Parathyroid adenoma (tissue), 2 donors: ENCODE data around the gene NF1.

Experiments used
- H2AFZ ChIP-seq: fragments of 300-600 bp; sonication (generic); one replicate; pipeline ENCODE4 v1.7.0; 2017; ENCODE audit warnings: antibody characterized with exemption, mild to moderate bottlenecking
- H3K27ac ChIP-seq: fragments of 300-600 bp; sonication (generic); one replicate; pipeline ENCODE4 v1.7.0; 2017
- H3K27me3 ChIP-seq: fragments of 300-600 bp; sonication (generic); one replicate; pipeline ENCODE4 v1.7.0; 2017; ENCODE audit warnings: low read length; ENCODE audit not compliant: control insufficient read depth, insufficient read depth
- H3K36me3 ChIP-seq: fragments of 300-600 bp; sonication (generic); one replicate; pipeline ENCODE4 v1.7.0; 2017; ENCODE audit warnings: low read length; ENCODE audit not compliant: control insufficient read depth, insufficient read depth
- H3K4me1 ChIP-seq: fragments of 300-600 bp; sonication (generic); one replicate; pipeline ENCODE4 v1.7.0; 2017; ENCODE audit warnings: control low read depth
- H3K4me2 ChIP-seq: fragments of 300-600 bp; sonication (generic); one replicate; pipeline ENCODE4 v1.7.0; 2017; ENCODE audit warnings: low read length
- H3K4me3 ChIP-seq: fragments of 300-600 bp; sonication (generic); one replicate; pipeline ENCODE4 v1.7.0; 2017; ENCODE audit warnings: low read depth, low read length
- H3K79me2 ChIP-seq: fragments of 300-600 bp; sonication (generic); one replicate; pipeline ENCODE4 v1.7.0; 2017; ENCODE audit warnings: control low read depth
- H3K9ac ChIP-seq: fragments of 300-600 bp; sonication (generic); one replicate; pipeline ENCODE4 v1.7.0; 2017; ENCODE audit warnings: mild to moderate bottlenecking
- H3K9me3 ChIP-seq: fragments of 300-600 bp; sonication (generic); one replicate; pipeline ENCODE4 v1.7.0; 2017; ENCODE audit warnings: low read length; ENCODE audit not compliant: control insufficient read depth
- TF ChIP-seq, protein P1 (sequence below): fragments of 300-600 bp; sonication (generic); IDR thresholded peaks from one replicate; pipeline ENCODE4 v1.7.0; 2017; ENCODE audit warnings: antibody characterized with exemption, mild to moderate bottlenecking
- donor health status: primary hyperparathyroidism.

NF1 gene

DNA sequence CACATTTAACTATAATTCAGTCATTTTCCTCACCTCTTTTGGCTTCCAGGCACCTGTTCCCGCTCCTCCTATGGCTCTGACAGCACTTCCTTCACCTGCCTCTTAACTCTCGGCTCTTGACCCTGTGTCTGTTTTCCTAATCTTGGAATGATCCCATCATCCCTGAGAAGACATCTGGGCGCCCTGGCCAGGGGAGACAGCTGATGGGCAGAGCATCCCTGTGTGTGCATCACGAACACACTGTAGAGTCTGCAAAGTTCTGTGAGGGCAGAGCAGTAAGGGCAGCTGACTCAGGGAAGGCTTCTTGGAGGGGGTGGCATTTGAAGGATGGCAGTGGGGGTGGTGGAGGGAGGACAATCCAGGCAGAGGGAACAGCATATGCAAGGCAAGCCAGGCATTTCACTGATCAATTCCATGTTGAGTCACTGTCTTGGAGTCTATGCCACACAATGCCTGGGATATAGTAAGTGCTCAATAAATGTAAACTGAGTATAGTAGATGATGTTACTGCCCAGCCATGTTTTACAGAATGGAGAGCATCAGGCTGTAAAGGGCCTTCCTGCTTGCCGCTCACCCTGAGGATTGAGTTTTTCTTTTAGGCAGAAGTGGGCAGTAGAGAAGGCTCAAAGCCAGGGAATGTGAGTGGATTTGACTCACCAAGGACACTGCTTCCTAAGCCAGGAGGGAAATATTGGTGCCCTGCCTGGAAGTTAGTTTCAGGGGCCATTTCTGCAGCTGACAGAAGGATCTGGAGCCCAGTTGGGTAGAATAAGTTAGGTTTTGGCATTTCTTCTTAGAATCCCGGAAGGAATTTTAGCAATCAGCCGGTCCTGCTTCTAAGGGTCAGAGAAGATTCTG, 290.9 kb downstream of the NF1 start:
- TF ChIP-seq, protein P1, sequence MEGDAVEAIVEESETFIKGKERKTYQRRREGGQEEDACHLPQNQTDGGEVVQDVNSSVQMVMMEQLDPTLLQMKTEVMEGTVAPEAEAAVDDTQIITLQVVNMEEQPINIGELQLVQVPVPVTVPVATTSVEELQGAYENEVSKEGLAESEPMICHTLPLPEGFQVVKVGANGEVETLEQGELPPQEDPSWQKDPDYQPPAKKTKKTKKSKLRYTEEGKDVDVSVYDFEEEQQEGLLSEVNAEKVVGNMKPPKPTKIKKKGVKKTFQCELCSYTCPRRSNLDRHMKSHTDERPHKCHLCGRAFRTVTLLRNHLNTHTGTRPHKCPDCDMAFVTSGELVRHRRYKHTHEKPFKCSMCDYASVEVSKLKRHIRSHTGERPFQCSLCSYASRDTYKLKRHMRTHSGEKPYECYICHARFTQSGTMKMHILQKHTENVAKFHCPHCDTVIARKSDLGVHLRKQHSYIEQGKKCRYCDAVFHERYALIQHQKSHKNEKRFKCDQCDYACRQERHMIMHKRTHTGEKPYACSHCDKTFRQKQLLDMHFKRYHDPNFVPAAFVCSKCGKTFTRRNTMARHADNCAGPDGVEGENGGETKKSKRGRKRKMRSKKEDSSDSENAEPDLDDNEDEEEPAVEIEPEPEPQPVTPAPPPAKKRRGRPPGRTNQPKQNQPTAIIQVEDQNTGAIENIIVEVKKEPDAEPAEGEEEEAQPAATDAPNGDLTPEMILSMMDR = no peak
- no peak overlapping the region for H2AFZ ChIP-seq
- no peak overlapping the region for H3K27ac ChIP-seq
- H3K27me3 ChIP-seq = no peaks in the 10 kb centered on the region
- no peak overlapping the region for H3K9ac ChIP-seq
- no peaks in the 10 kb centered on the region for H3K4me1 ChIP-seq
- H3K79me2 ChIP-seq = no peaks in the 10 kb centered on the region
- no peaks in the 10 kb centered on the region for H3K36me3 ChIP-seq
- H3K4me3 ChIP-seq = no peak overlapping the region
- no peaks in the 10 kb centered on the region for H3K9me3 ChIP-seq
- no peak overlapping the region for H3K4me2 ChIP-seq

DNA sequence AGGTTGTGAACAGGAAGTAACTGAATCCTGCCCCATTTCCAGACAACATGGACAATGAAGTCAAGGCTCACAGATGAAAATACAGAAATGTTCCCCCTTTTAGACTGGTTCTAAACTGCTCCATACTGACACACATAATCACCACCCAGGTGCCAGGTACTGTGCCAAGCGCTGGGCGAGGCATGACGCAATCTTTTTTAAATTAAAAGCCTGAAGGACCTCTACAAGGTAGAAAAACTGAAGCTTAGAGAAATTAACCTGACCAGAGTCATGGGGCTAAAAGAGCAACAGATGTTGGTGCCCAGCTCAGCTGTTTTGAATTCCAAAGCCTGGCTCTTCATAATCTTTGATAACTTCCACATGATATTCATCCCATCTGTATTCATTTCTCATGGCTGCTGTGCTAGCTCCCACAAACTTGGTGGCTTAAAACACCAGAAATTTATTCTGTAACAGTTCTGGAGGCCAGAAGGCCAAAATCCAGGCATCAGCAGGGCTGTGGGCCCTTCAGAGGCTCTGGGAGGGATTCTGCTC, 291.8 kb downstream of the NF1 start:
- Histone ChIP-seq H3K36me3 (no peaks in the 10 kb centered on the region), H3K79me2 (no peaks in the 10 kb centered on the region), H3K27me3 (no peaks in the 10 kb centered on the region), H3K4me1 (no peaks in the 10 kb centered on the region), H3K27ac (no peak overlapping the region), H3K4me2 (no peak overlapping the region), H2AFZ (no peak overlapping the region), H3K4me3 (no peak overlapping the region), H3K9me3 (no peaks in the 10 kb centered on the region), H3K9ac (no peak overlapping the region)
- TF ChIP-seq, protein P1 = no peak

DNA sequence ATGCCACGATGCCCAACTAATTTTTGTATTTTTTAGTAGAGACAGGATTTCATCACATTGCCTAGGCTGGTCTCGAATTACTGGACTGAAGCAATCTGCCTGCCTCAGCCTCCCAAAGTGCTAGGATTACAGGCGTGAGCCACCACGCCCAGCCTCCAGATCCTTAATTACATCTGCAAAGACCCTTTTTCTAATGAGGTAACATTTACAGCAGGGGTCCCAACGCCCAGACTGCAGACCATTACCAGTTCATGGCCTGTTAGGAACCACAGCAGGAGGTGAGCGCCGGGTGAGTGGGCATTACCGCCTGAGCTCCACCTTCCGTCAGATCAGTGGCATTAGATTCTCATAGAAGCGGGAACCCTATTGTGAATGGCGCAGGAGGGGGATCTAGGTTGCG, 292.7 kb downstream of the NF1 start:
- TF ChIP-seq, protein P1 = no peak
- no peaks in the 10 kb centered on the region for H3K79me2 ChIP-seq
- no peak overlapping the region for H3K27ac ChIP-seq
- H3K9me3 ChIP-seq = no peaks in the 10 kb centered on the region
- H3K9ac ChIP-seq = no peak overlapping the region
- H2AFZ ChIP-seq = no peak overlapping the region
- H3K4me2 ChIP-seq = no peak overlapping the region
- no peaks in the 10 kb centered on the region for H3K4me1 ChIP-seq
- H3K27me3 ChIP-seq = peaks cover 3% of the 10 kb centered on the region
- H3K4me3 ChIP-seq = no peak overlapping the region
- no peaks in the 10 kb centered on the region for H3K36me3 ChIP-seq

DNA sequence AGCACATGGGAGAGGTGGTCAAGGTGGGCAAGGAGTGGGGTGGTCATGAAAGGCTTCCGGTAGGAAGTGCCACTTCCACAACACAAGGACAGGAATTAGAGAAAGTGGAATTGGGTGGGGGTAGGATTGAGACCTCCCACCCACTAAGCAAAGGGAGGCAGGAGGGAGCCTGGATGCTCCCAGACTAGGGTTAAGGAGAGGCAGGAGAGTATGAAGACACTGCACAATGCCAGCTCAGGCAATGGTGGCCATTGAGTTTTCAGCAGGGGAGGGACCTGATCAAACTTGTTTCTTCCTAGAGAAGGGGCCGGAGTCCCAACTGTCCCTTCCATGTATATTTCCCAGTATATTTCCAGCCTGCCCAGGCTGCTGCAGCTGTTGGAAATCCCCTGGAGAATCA, 293.6 kb downstream of the NF1 start:
- no peaks in the 10 kb centered on the region for H3K36me3 ChIP-seq
- H3K79me2 ChIP-seq = no peaks in the 10 kb centered on the region
- no peak overlapping the region for H3K4me2 ChIP-seq
- no peaks in the 10 kb centered on the region for H3K9me3 ChIP-seq
- H3K4me3 ChIP-seq = no peak overlapping the region
- H2AFZ ChIP-seq = no peak overlapping the region
- H3K27me3 ChIP-seq = peaks cover 3% of the 10 kb centered on the region
- H3K9ac ChIP-seq = no peak overlapping the region
- TF ChIP-seq, protein P1 = no peak
- peaks cover 7% of the 10 kb centered on the region for H3K4me1 ChIP-seq
- no peak overlapping the region for H3K27ac ChIP-seq
